Testis (tissue), 2 donors: ENCODE data around the gene BEND3.

Source experiments
- POLR2A ChIP-seq: fragments of 450-650 bp; IDR thresholded peaks from one replicate; pipeline ENCODE4 v1.6.1; 2017; ENCODE audit warnings: antibody characterized with exemption, mild to moderate bottlenecking, moderate library complexity
- TF ChIP-seq, protein P1 (sequence below), 3 experiments: fragments of 450-650 bp in 2 of 3; fragments of 200-600 bp in 1 of 3; sonication (generic) in 1 of 3; IDR thresholded peaks; one replicate each; pipeline ENCODE4 v1.5.1; 2016 to 2019; ENCODE audit warnings: antibody characterized with exemption in 3 of 3, mild to moderate bottlenecking in 2 of 3, moderate library complexity in 1 of 3

GRCh38 chr6:107128577-107128976, 13.3 kb upstream of the BEND3 start:
- TF ChIP-seq POLR2A: no peak
- TF ChIP-seq, protein P1, sequence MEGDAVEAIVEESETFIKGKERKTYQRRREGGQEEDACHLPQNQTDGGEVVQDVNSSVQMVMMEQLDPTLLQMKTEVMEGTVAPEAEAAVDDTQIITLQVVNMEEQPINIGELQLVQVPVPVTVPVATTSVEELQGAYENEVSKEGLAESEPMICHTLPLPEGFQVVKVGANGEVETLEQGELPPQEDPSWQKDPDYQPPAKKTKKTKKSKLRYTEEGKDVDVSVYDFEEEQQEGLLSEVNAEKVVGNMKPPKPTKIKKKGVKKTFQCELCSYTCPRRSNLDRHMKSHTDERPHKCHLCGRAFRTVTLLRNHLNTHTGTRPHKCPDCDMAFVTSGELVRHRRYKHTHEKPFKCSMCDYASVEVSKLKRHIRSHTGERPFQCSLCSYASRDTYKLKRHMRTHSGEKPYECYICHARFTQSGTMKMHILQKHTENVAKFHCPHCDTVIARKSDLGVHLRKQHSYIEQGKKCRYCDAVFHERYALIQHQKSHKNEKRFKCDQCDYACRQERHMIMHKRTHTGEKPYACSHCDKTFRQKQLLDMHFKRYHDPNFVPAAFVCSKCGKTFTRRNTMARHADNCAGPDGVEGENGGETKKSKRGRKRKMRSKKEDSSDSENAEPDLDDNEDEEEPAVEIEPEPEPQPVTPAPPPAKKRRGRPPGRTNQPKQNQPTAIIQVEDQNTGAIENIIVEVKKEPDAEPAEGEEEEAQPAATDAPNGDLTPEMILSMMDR (IDR thresholded peaks at IDR 0.05): no peak
